ENCODE measurements around the gene ST3GAL4. TPM values are rescaled to one million over a fixed set of nuclear protein-coding genes. Genes with fewer than 3 reads are reported as not detected.
"Not testable (repeated sequence)": the region's sequence is repeated elsewhere in the genome, so short reads cannot be mapped to it uniquely, and the experiment has no call there.

ST3GAL4 gene
- total and polyA plus RNA-seq, 7 donors: 43.1 to 336 (median 69.2) TPM

DNA sequence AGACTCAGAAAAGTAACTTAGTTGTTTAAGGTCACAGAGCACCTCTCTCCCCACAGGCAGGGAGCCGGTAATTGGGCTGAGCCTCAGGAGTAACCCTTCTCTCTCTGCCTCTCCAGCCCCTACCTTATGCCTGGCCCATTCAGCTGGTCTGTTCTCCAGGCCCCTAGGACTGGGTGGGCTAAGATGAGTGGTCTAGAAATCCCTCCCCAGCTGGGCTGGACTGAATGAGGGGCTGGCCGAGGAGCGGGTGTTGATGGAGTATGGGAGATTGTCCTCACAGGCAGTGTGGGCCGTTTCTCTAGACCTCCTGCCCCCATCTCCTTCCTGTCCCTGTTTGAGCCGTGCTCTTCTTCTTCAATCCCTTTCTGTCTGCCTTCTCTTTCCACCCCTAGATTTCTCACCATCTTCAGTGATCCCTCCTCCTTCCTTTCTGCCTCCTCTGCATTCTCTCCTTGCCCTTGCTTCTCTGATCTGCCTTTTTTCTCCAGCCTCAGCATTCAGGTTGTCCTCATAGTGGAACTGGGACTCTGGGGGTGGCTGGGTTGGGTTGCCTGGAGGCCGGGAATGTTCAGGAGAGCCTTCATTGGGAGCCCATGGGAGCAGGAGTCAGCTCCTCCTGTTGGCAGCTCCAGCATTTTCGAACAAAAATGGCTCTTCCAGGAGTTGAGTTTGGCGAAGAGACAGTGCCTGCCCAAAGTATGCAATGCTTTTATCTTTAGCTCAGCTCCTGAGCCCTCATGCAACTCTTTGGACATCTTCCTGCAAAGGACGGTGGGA, 7.6 kb downstream of the ST3GAL4 start:
- H3K36me3 ChIP-seq: no peaks in the 10 kb centered on the region
- TF ChIP-seq CTCF (IDR thresholded peaks at IDR 0.05) (no peak), POLR2AphosphoS5 (IDR thresholded peaks at IDR 0.05) (no peak), EP300 (IDR thresholded peaks at IDR 0.05) (no peak), POLR2A (IDR thresholded peaks at IDR 0.05) (no peak)
- DNase-seq: peak; percentile 55
- H3K4me3 ChIP-seq: no peak overlapping the region
- 84 to 88% methylated on average over 9 of the region's 9 CpGs for WGBS, 2 donors
- no peaks in the 10 kb centered on the region for H3K9me3 ChIP-seq
- peaks cover 0 to 53% (median 48%) of the 10 kb centered on the region in 4 donors for H3K4me1 ChIP-seq
- intact Hi-C loops (cut with DNase I): no loop called here
- peak overlapping the region in 2 of 4 donors; percentile 7 to 27 for H3K27ac ChIP-seq
- H3K27me3 ChIP-seq: no peaks in the 10 kb centered on the region

DNA sequence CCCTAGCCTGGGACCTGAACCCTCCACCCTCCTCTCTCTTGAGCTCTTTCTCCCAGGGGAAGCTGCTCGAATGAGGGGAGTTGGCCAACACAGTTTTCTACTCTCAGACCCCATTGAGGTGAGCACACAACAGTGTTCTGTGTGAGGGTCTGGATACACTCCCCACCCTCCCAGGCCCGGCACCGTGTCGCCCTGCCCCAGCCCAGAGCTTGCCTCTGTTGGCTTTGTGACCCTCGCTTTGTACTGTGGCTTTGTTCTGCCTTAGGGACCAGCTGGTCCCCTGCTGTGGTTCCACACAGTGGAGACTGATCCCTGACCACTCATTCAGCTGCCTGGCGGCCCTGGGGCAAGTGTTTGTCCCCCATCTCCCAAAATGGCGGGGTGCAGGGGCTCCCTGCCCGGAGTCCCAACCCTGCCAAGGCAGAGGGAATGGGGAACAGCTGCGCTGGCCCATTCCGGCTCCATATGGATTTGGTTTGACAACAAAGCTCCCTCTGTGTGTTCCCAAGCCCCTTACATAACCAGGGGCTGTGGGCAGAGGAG, 8.3 kb downstream of the ST3GAL4 start:
- Histone ChIP-seq H3K4me1 (peaks cover 0 to 47% (median 42%) of the 10 kb centered on the region in 4 donors), H3K27me3 (no peaks in the 10 kb centered on the region), H3K9me3 (no peaks in the 10 kb centered on the region), H3K36me3 (no peaks in the 10 kb centered on the region), H3K4me3 (no peak overlapping the region), H3K27ac (peak overlapping the region in 2 of 4 donors; percentile 7 to 27)
- intact Hi-C loops (cut with DNase I): no loop called here
- peak; percentile 64 for DNase-seq
- WGBS, 2 donors: 82 to 93% methylated on average over 10 of the region's 10 CpGs
- TF ChIP-seq CTCF (IDR thresholded peaks at IDR 0.05): no peak
- no peak for TF ChIP-seq EP300 (IDR thresholded peaks at IDR 0.05)

DNA sequence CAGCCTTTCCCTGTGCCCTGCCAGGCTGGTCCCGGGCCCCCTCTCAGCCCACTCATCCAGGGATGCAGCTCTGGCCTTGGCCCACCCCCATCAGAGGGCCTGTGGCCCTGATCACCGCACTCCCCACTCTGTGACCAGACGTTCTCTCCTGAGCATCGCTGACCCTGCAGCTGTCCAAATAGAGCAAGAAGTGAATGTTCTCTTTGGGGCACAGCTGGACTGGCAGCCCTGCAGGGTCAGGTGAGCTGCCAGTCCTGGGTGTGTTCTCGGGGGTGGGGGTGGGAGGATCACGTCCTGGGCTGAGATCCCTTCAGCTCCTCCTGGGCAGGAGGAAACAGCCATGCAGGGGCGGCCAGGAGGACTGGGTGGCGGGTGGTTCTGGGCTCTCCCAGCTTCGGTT, 9.2 kb downstream of the ST3GAL4 start:
- H3K27ac ChIP-seq; intact Hi-C loops (cut with DNase I); H3K4me3 ChIP-seq; H3K36me3 ChIP-seq; H3K27me3 ChIP-seq; H3K9me3 ChIP-seq: not testable (repeated sequence)
- WGBS, 2 donors: 52 to 76% methylated on average over 4 to 5 of the region's 9 CpGs
- DNase-seq: peak; percentile 19
- peaks cover 0 to 37% (median 33%) of the 10 kb centered on the region in 4 donors for H3K4me1 ChIP-seq

- H3K9me3 ChIP-seq; H3K27me3 ChIP-seq; H3K36me3 ChIP-seq; H3K4me3 ChIP-seq; intact Hi-C loops (cut with DNase I): not testable (repeated sequence)
- WGBS, 2 donors: 51 to 86% methylated on average over 5 of the region's 5 CpGs
- DNase-seq: peak; percentile 57
- Histone ChIP-seq H3K27ac (peak overlapping the region in 1 of 4 donors; percentile 4), H3K4me1 (peaks cover 0 to 30% (median 26%) of the 10 kb centered on the region in 4 donors)
These were observed 10.0 kb downstream of the ST3GAL4 start for GRCh38 chr11:126365508-126365907.

- intact Hi-C loops (cut with DNase I): no loop called here
- Histone ChIP-seq H3K36me3 (no peaks in the 10 kb centered on the region), H3K27ac (peak overlapping the region; percentile 6 to 54 (median 37)), H3K9me3 (no peaks in the 10 kb centered on the region), H3K4me1 (peaks cover 0 to 27% (median 25%) of the 10 kb centered on the region in 4 donors), H3K27me3 (no peaks in the 10 kb centered on the region), H3K4me3 (no peak overlapping the region)
- TF ChIP-seq POLR2A (IDR thresholded peaks at IDR 0.05) (no peak), POLR2AphosphoS5 (IDR thresholded peaks at IDR 0.05) (no peak), CTCF (IDR thresholded peaks at IDR 0.05) (no peak), EP300 (IDR thresholded peaks at IDR 0.05) (no peak)
- peak; percentile 63 for DNase-seq
- WGBS, 2 donors: 34 to 60% methylated on average over 19 of the region's 19 CpGs
These were observed 10.8 kb downstream of the ST3GAL4 start for GRCh38 chr11:126366064-126366822.

DNA sequence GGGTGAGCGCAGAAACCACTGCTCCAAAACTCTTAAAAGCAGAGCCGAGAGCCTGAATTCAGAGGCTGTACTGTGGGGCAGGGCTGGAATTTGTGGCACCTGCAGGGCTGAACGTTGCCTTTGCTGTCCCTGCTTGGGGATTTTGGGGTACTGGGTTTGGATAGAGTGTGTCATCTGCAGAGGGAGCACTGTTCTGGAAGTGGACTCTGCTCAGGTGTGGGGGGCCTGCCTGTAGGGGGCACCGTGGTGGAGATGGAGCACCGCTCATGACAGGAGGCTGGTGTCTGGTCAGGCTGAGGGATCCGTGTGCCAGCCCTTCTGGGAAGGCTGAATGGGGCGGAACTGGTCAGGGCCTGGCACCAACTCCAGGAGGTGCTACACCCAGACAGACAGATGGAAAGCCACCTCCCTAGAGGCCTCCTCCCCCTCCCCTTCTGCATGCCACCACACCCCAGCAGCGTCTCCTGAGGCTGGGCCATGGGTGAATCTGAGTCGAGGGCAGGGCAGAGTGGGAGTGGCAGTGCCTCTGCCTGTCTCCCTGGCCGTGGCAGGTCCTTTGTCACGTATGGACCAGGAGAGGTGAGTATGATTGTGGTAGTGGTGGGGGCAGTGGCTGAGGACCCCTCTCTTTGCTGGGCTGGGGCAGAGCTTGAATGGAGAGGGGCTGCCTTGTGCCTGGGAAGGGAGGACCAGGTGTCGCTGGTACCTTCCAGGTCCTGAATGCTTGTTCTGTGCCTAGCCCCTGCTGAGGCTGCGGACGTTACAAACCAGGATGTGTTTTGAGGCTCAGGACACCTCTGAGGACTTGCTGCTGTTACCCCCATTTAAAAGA, 11.6 kb downstream of the ST3GAL4 start:
- H3K36me3 ChIP-seq; H3K27me3 ChIP-seq; intact Hi-C loops (cut with DNase I); H3K4me3 ChIP-seq; H3K9me3 ChIP-seq: not testable (repeated sequence)
- WGBS, 2 donors: 40 to 72% methylated on average over 14 of the region's 14 CpGs
- Histone ChIP-seq H3K27ac (peak overlapping the region in 1 of 4 donors; percentile 27), H3K4me1 (peaks cover 0 to 27% (median 25%) of the 10 kb centered on the region in 4 donors)
- peak; percentile 63 for DNase-seq

DNA sequence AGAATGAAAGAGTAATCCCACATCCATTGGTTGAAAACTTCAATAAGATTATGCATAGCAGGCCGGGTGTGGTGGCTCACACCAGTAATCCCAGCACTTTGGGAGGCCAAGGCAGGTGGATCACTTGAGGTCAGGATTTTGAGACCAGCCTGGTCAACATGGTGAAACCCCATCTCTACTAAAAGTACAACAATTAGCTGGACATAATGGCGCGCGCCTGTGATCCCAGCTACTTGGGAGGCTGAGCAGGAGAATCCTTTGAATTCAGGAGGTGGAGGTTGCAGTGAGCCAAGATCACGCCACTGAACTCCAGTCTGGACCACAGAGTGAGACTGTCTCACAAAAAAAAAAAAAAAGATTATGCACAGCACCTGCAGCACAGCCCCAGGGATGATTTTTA, 12.3 kb downstream of the ST3GAL4 start:
- peaks cover 0 to 27% (median 23%) of the 10 kb centered on the region in 4 donors for H3K4me1 ChIP-seq
- WGBS, 2 donors: 95 to 97% methylated on average over 5 of the region's 5 CpGs
- H3K27me3 ChIP-seq; intact Hi-C loops (cut with DNase I); H3K4me3 ChIP-seq; H3K9me3 ChIP-seq; H3K27ac ChIP-seq; DNase-seq; H3K36me3 ChIP-seq: not testable (repeated sequence)

Measured in sigmoid colon (tissue), 7 donors.